ENCODE results near the gene TBX4. TPM values are rescaled to one million over a fixed set of nuclear protein-coding genes. Genes with fewer than 3 reads are reported as not detected.
"Not testable (repeated sequence)": the region's sequence is repeated elsewhere in the genome, so short reads cannot be mapped to it uniquely, and the experiment has no call there.

TBX4 gene
- total RNA-seq, 1 experiment from 2014 or later, result 1.0 TPM

DNA sequence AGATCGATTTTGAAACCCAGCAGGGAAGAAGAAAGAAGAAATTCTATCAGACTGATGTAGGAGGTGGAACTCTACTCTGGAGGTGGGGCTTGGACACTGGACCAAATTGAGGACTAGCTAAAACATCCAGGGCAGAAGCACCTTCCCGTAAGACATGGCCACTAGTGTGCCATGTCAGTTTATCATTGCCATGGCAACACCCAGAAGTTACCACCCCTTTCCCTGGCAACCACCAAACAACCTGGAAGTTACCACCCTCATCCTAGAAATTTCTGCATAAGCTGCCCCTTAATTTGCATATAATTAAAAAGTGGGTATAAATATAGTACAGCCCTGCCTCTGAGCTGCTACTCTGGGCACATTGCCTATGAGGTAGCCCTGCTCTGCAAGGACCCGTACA, 72.1 kb downstream of the TBX4 start:
- DNase-seq (ENCODE audit: low spot score), result no peak

DNA sequence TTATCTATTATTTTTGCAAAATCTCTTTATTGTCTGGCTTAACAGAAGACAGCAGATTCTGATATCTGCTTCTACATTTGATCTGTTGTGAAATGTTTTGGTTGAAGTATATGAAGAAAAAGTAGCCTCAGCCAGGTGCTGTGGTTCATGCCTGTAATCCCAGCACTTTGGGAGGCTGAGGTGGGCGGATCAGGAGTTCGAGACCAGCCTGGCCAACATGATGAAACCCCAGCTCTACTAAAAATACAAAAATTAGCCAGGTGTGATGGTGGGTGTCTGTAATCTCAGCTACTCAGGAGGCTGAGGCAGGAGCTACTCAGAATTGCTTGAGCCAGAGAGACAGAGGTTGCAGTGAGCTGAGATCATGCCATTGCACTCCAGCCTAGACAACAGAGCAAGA, 75.2 kb downstream of the TBX4 start:
- DNase-seq (ENCODE audit: low spot score), result not testable (repeated sequence)

DNA sequence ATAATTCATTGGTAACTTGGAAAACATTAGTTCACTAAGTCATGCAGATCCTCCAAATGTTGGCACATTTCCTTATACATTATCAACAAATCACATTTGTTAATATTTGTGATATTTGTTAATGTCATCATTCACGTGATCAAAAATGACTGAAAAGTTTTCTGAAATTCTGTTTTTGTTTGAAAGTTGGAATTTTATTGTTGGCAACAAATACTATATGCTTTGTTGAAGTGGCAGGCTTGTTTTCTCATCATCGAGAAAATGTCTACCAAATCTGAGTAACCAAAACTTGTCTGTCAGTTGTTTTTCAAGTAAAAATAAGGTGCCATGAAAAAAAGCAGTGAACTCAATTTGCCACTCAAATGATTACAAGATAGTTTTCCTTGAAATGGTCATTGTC, 75.9 kb downstream of the TBX4 start:
- DNase-seq (ENCODE audit: low spot score), result no peak

DNA sequence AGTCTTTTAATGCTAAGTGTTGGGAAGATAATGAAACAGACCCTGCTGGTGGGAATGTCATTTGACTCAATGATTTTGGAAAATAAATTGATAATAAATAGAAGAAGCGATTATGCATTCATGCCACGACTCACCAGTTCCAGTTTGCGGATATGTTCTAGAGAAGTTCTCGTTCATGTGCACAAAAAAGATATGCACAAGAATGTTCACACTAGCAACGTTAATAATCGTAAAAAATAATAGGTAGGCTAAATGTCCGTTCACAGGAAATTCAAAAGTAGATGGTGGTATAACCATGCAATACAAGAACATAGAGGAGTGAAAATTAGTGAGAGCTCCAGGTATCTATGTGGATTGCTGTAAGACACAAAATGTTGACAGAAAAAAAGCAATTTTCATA, 79.0 kb downstream of the TBX4 start:
- DNase-seq (ENCODE audit: low spot score), result no peak

DNA sequence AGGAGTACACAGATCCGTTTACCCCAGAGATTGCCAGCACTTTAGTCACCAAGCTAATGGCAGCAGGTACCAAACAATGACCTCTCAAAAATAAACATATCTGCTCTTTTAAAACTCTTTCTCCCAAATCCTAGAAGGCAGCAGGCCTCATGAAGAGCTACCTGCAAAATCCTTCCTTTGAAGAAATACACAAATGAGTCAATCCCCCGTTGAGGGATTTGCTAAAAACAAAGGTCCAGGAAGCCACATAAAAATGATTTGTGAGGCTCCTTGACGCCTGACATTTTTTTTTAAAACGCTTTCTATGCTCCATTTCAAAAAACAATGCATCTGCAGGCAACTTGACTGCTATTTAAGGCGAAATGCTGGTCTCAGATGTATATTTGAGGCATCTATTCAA, 80.6 kb downstream of the TBX4 start:
- no peak for DNase-seq (ENCODE audit: low spot score)

DNA sequence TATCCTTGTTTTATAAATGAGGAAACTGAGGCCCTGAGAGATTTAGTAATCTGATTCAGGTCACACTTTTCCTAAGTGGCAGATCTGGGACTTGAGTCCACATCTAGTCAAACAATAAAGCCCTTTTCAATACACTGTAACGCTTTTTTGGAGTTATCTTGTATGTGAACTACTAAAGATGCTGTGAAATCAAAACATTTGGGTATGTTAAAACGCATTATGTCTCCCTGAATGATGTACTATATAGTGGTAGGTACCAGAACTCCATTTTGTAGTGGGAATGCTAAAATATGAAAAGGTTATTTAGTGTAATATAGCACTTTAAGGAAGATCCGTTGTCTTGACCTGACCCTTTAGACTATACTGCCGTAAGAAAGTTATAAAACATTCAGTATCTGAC, 81.6 kb downstream of the TBX4 start:
- no peak for DNase-seq (ENCODE audit: low spot score)

DNA sequence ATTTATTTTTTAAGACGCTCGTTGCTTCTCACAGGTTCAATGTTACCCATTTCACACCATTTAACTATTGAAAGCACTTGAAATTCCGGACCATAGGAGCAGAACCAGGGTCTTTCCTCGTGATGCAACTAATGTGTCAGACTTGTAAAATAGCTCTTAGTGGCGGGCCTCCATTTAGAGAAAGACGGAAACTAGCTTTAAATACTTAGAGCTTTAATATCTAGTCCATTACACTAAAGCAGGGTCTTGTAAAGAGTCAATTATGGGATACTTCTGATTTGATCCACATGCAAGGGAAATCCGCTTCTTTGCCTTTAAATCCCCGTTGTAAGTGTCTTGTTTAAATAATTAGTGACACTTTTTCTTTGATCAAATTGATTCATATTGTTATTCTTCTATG, 82.2 kb downstream of the TBX4 start:
- no peak for DNase-seq (ENCODE audit: low spot score)

Other genes starting within 250 kb of the TBX4 start
- 1.7 and 2.6 TPM in 2 replicates for gene TBX2, start 52.6 kb upstream of the TBX4 start, total RNA-seq (2014; rRNA removed; shearing (Covaris generic))
- not detected in 2 replicates for gene NACA2, start 138.8 kb downstream of the TBX4 start, total RNA-seq (2014; rRNA removed; shearing (Covaris generic))